Tongue (tissue), 2 donors: Measurements from ENCODE around the gene SND1. TPM values are rescaled to one million over a fixed set of nuclear protein-coding genes. Genes with fewer than 3 reads are reported as not detected.

Source experiments
- DNase-seq: peaks from one replicate; pipeline ENCODE4 v3.0.0-alpha.2; 2015
- total RNA-seq: library from RNA; depleted of rRNA; stranded (reverse); fragments of >200 nt; gene quantifications from one replicate; pipeline ENCODE4 v1.2.3, GENCODE V29; 2014

Gene SND1
- total RNA-seq, 1 donor from 2014 or later = 111 TPM

GRCh38 chr7:127807340-127807739, 155.3 kb downstream of the SND1 start:
- DNase-seq = no peak

- no peak for DNase-seq
Observed at GRCh38 chr7:127807829-127808228, 155.8 kb downstream of the SND1 start.

- DNase-seq = peak; percentile 74
Observed at GRCh38 chr7:127809261-127809702, 157.3 kb downstream of the SND1 start.

GRCh38 chr7:127810113-127810512, 158.1 kb downstream of the SND1 start:
- DNase-seq = no peak

DNA sequence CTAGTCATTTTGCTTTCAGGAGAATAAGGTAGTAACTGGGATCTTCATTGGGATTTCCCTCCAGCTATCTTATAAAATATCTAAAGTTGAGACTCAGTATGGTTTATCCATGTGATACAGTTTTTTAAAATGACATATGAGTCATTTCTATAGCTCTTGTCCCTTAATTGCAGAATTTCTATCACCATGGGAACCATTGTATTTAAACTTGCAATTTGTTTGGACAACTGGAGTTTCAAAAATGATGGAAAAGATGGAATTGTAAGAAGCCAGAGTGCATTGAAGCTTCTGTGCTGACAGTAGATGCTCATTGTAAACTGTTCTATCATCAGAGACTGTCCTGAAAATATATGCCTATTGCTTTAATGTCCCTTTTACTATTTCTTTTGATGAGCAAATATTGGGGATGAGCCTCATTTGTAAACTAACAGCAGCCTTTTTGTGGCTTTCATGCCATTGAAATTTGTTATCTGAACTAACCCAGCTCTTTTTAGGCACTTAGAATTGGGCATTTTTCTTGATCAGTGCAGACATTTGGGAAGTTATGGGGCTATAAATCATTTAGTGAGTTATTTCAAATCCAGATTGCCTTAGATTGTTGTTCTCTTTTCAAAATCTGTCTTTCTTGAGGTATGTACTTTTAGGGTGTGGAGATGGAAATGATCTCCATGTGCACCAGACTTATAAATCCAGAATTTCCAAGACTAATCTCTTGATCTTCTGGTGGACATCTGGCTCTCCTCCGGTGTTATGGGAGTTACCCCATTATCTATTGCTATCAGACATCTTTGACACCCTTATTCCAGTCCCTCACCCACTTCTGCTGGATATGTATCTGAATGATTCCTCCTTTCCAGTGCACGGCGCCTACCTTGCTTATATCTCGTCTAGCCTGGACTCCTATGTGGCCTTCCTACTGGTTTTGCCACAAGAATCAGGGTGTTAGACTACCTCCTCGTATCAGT, 159.0 kb downstream of the SND1 start:
- no peak for DNase-seq

- DNase-seq = no peak
Observed at GRCh38 chr7:127812540-127812939, 160.5 kb downstream of the SND1 start.

- no peak for DNase-seq
Observed at GRCh38 chr7:127813991-127814541, 162.1 kb downstream of the SND1 start.

- DNase-seq = no peak
Observed at GRCh38 chr7:127815631-127816145, 163.7 kb downstream of the SND1 start.

DNA sequence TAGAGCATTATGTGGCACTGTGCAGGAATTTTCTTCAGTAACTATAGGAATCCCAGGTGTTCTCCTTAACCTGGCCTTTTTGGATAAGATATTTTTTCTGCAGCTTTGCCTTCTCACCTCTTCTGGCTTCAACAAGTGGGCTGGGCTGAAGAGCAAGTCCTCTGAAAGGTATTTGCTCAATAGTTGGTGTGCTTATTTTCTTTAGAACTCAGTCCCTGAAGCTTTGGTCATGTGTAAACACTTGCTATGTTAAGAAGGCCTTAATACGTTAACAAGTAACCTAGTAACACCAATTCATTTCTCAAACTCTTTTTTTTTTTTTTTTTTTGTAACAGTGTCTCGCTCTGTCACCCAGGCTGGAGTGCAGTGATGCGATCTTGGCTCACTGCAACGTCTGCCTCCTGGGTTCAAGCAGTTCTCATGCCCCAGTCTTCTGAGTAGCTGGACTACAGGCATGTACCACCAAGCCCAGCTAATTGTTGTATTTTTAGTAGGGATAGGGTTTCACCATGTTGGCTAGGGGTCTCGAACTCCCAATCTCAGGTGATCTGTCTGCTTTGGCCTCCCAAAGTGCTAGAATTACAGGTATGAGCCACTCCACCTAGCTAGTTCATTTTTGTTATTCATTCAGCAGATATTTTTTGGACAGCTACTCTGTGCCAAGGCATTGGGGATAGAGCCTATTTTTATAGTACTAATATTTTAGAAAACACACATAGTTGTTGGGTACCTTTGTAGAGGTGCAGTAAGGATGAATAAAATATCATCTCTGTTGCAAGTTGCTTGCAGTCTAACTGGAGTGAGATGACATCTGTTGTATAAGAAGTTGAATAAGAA, 164.6 kb downstream of the SND1 start:
- DNase-seq = no peak

- no peak for DNase-seq
Observed at GRCh38 chr7:127817466-127817865, 165.5 kb downstream of the SND1 start.

DNA sequence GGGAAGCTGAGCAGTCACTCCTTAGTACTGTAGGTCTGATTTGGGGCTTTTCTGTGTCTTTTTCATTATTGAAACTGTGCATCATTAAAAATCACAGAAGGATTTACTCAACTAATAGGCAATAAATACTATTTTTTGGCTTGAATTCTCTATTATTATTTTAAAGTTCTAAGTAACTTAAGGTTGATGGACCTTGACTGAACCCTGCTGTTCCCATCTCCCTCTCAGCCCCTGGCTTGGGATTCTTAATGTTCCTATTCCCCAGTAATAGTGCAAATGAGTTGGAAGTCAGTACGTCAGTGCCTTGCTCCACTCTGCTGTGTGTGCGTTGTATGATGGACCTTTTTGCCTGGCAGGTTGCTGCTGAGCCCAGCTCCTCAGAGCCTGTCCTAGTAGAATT, 166.3 kb downstream of the SND1 start:
- no peak for DNase-seq

DNA sequence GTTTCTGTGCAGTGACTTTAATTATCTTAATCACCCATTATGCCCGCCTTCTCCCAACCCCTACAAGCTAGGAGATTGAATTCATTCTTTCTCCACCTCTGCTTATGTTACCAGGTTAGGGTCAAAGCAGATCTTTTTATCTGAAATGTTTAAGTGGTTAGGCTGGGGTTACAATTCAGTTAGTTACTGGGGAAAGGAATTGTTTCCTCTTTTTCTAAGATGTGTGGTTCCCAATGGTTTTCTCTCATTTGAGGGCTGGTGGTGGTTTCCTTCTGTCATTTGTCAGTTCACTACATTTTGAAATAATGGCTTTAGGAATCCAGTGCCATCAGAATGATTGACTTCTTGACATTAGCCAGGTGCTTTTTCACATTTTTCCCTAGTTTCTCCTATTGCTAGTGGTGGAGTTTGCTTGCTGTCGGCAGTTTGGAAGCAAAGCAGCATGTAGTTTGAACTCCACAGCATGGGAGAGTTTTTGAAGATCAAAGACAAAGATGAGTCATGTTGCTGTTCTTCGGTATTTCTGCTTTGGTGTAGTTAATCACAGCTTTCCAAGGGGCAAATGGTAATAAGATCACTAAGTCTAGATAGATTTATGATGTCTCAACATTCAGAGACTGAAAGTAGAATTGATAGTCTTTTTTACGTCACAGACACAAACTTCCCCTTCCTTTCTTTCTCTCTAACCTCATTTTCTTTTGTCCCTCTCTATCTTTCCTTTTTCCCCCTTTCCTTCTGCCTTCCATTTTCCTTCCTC, 168.2 kb downstream of the SND1 start:
- DNase-seq = no peak

- DNase-seq = no peak
Observed at GRCh38 chr7:127820732-127821085, 168.7 kb downstream of the SND1 start.

- no peak for DNase-seq
Observed at GRCh38 chr7:127821146-127821545, 169.2 kb downstream of the SND1 start.

DNA sequence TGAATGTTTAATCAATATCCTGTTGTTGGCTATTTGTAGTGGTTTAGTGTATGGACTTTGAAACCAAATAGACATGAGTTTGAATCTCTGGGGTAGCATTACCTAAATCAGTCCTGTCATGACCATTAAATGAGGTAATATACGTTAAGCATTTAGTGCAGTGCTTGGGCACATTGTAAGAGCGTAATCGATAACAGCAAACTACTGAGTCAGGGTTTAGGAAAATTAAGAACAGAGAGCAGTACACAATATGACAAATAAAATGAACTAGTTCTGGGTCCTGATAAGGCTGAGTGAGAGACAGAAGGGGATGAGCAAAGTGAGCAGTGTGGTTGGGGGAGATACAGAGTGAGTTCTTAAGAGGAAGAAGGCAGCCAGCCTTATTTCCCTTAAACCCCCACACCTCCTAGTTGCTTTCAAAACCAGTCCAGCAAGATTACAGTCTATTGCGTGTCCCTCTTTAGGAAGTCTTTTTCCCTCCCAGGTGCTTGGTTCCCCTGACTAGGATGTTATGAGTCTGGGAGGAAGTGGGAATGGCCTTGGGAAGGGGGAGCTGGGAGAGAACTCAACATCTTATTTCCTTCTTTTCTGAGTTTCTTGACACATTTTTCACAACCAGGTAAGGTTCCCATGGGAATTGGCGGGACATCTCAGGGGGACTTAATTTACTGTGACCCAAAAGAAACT, 171.0 kb downstream of the SND1 start:
- no peak for DNase-seq

DNA sequence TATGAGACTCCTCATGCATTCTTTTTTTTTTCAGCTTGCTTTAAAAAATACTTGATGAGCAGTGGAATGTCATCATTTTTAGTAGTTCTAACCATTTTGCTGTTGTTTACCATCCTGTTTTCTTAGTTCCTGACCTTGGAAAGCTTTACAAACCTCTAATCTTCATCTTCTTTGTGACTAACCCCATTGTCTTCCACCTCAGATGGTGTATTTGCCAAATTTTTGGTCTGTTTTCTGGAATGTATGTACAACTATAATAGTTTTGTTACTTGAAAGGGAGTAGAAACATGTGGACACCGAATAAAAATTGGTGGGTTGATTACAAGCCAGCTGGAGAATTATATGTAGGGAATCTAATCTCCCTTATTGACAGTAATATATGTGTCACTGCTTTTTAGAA, 172.7 kb downstream of the SND1 start:
- DNase-seq = no peak

DNA sequence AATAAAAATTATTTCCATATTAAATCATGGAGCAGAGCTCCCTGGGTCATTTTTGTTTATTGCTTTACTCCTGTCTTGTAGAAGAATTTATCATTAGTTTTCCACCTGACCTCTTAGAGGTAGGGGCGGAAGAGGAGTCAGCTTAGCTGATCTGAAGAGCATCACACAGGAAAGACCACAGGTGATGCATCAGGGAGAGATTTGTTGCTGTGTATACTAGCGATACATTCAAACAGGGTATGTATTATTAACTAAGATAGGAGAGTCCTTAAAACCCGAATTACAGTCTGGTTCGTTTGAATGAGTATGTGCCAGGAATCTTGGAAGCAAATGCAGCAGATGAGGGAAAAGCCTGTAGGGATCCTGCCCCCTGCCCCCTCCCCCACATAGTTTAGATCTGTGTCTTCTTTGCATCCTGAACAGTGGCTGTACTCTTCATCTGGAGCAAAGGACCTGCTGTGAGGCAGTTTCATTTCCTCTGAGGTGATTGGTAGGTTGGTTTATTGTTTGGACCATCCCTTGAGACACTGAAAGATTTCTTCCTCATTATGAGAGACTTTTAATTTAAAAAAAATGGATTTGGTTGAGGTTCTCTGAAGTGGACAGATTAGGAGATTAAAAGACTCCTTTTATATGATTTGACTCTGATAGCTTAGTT, 177.0 kb downstream of the SND1 start:
- no peak for DNase-seq

- no peak for DNase-seq
Observed at GRCh38 chr7:127831318-127832219, 179.6 kb downstream of the SND1 start.

- DNase-seq = no peak
Observed at GRCh38 chr7:127832592-127832991, 180.6 kb downstream of the SND1 start.

- DNase-seq = no peak
Observed at GRCh38 chr7:127833641-127834040, 181.6 kb downstream of the SND1 start.
